Mesenchymal stem cell (in vitro differentiated cells and primary cell): ENCODE results near the gene PLCB3.
A peak's percentile ranks its signal among the peaks of the same experiment; 100 is the strongest.

Experiments
- DNase-seq: peaks from one replicate; pipeline ENCODE4 v3.0.0-alpha.2; 2013
- H2AFZ ChIP-seq: one replicate; pipeline ENCODE4 v1.6.1; 2013; ENCODE audit warnings: low read depth, mild to moderate bottlenecking, control low read depth, inconsistent platforms, low read length, moderate library complexity
- H2AK5ac ChIP-seq: 2 replicates; pipeline ENCODE4 v1.6.1; 2013; ENCODE audit warnings: low read length, moderate library complexity, mild to moderate bottlenecking, inconsistent platforms; ENCODE audit not compliant: severe bottlenecking
- H2BK120ac ChIP-seq: one replicate; pipeline ENCODE4 v1.6.1; 2013; ENCODE audit warnings: low read depth, mild to moderate bottlenecking, inconsistent platforms, low read length, moderate library complexity
- H2BK12ac ChIP-seq, 2 experiments: one replicate each; pipeline ENCODE4 v1.6.1; 2013; ENCODE audit warnings: inconsistent platforms in 2 of 2, low read length in 2 of 2, mild to moderate bottlenecking in 2 of 2, moderate library complexity in 2 of 2, control low read depth in 1 of 2
- H2BK15ac ChIP-seq: one replicate; pipeline ENCODE4 v1.6.1; 2013; ENCODE audit warnings: mild to moderate bottlenecking, low read depth, inconsistent platforms; ENCODE audit not compliant: poor library complexity, severe bottlenecking
- H2BK5ac ChIP-seq: 2 replicates; pipeline ENCODE4 v1.6.1; 2013; ENCODE audit warnings: low read depth, mild to moderate bottlenecking, low read length, control low read depth, inconsistent platforms; ENCODE audit not compliant: poor library complexity, severe bottlenecking
- H3K14ac ChIP-seq, 2 experiments: one replicate each; pipeline ENCODE4 v1.6.1; 2013; ENCODE audit warnings: inconsistent platforms in 2 of 2, low read length in 2 of 2, control low read depth in 1 of 2, mild to moderate bottlenecking in 1 of 2, moderate library complexity in 1 of 2
- H3K18ac ChIP-seq, 2 experiments: one replicate each; pipeline ENCODE4 v1.6.1; 2013; ENCODE audit warnings: inconsistent platforms in 2 of 2, low read length in 2 of 2, control low read depth in 1 of 2, low read depth in 1 of 2, mild to moderate bottlenecking in 1 of 2
- H3K23ac ChIP-seq, 2 experiments: one replicate each; pipeline ENCODE4 v1.6.1; 2013; ENCODE audit warnings: inconsistent platforms in 2 of 2, low read length in 2 of 2, mild to moderate bottlenecking in 2 of 2, moderate library complexity in 2 of 2, control low read depth in 1 of 2
- H3K27ac ChIP-seq: 2 replicates; pipeline ENCODE4 v1.5.1; 2013; ENCODE audit warnings: mild to moderate bottlenecking, moderate library complexity, low read length, control low read depth, inconsistent platforms; ENCODE audit not compliant: poor library complexity, severe bottlenecking
- H3K27me3 ChIP-seq, 2 experiments: 2 replicates each; pipeline versions ENCODE4 v1.6.1 to v1.7.0; 2013; ENCODE audit warnings: low read length in 2 of 2, mild to moderate bottlenecking in 2 of 2, moderate library complexity in 2 of 2, control low read depth in 1 of 2, inconsistent platforms in 1 of 2; ENCODE audit not compliant: control insufficient read depth in 1 of 2, insufficient read depth in 1 of 2
- H3K36me3 ChIP-seq, 2 experiments: 2 replicates each; pipeline versions ENCODE4 v1.6.1 to v1.7.0; 2013; ENCODE audit warnings: low read length in 2 of 2, control low read depth in 1 of 2, inconsistent platforms in 1 of 2, low read depth in 1 of 2, mild to moderate bottlenecking in 1 of 2; ENCODE audit not compliant: insufficient read depth in 2 of 2, control insufficient read depth in 1 of 2
- H3K4ac ChIP-seq, 2 experiments: one replicate each; pipeline ENCODE4 v1.6.1; 2013; ENCODE audit warnings: inconsistent platforms in 2 of 2, low read length in 2 of 2, mild to moderate bottlenecking in 2 of 2, moderate library complexity in 2 of 2, control low read depth in 1 of 2, low read depth in 1 of 2
- H3K4me1 ChIP-seq: 2 replicates; pipeline ENCODE4 v1.6.1; 2013; ENCODE audit warnings: low read depth, low read length, control low read depth; ENCODE audit not compliant: control insufficient read depth, insufficient read depth
- H3K4me2 ChIP-seq: 2 replicates; pipeline ENCODE4 v1.6.1; 2013; ENCODE audit warnings: low read length, mild to moderate bottlenecking, inconsistent platforms; ENCODE audit not compliant: poor library complexity, severe bottlenecking
- H3K4me3 ChIP-seq, 2 experiments: 2 replicates each; pipeline versions ENCODE4 v1.5.1 to v1.7.0; 2013; ENCODE audit warnings: low read length in 2 of 2, mild to moderate bottlenecking in 2 of 2, control low read depth in 1 of 2, low read depth in 1 of 2; ENCODE audit not compliant: insufficient read depth in 1 of 2
- H3K79me1 ChIP-seq: replicated peaks from 2 replicates; pipeline ENCODE4 v1.6.1; 2013; ENCODE audit warnings: mild to moderate bottlenecking, control low read depth, low read length, inconsistent platforms; ENCODE audit not compliant: poor library complexity, severe bottlenecking
- H3K9ac ChIP-seq: 2 replicates; pipeline ENCODE4 v1.7.0; 2013; ENCODE audit warnings: mild to moderate bottlenecking, low read length, moderate library complexity
- H3K9me3 ChIP-seq: 2 replicates; pipeline ENCODE4 v1.7.0; 2013; ENCODE audit warnings: mild to moderate bottlenecking, low read length; ENCODE audit not compliant: control insufficient read depth
- H4K8ac ChIP-seq: one replicate; pipeline ENCODE4 v1.6.1; 2013; ENCODE audit warnings: inconsistent platforms, mild to moderate bottlenecking, low read length, moderate library complexity
- H4K91ac ChIP-seq: one replicate; pipeline ENCODE4 v1.6.1; 2013; ENCODE audit warnings: mild to moderate bottlenecking, low read length, inconsistent platforms
- WGBS: methylation state at CpG from one replicate; pipeline ENCODE4 v1.1.7; 2013; ENCODE audit warnings: mixed read lengths; 5-methylcytosine and 5-hydroxymethylcytosine counted together

The PLCB3 gene

GRCh38 chr11:64275031-64275800, 23.9 kb downstream of the PLCB3 start:
- Histone ChIP-seq H2BK120ac (no peak overlapping the region), H3K4me2 (no peak overlapping the region), H3K36me3 (peaks cover 36 to 37% of the 10 kb centered on the region in 2 experiments), H2BK12ac (no peak overlapping the region), H3K79me1 (peaks cover 25% of the 10 kb centered on the region), H3K14ac (no peak overlapping the region), H2AFZ (no peak overlapping the region), H3K4me1 (peaks cover 20% of the 10 kb centered on the region), H2BK5ac (no peak overlapping the region), H2BK15ac (no peak overlapping the region), H3K27me3 (no peaks in the 10 kb centered on the region), H4K91ac (peak overlapping the region; percentile 79), H3K9ac (no peak overlapping the region), H4K8ac (no peak overlapping the region), H3K4ac (no peak overlapping the region), H3K4me3 (no peak overlapping the region), H3K23ac (no peak overlapping the region), H3K18ac (no peak overlapping the region), H3K9me3 (no peaks in the 10 kb centered on the region), H3K27ac (no peak overlapping the region), H2AK5ac (no peak overlapping the region)
- no peak for DNase-seq
- WGBS = 92% methylated on average over 14 of the region's 15 CpGs

GRCh38 chr11:64275841-64276240, 24.5 kb downstream of the PLCB3 start:
- no peak overlapping the region for H4K8ac ChIP-seq
- no peaks in the 10 kb centered on the region for H3K9me3 ChIP-seq
- H2BK15ac ChIP-seq = no peak overlapping the region
- H3K27ac ChIP-seq = peak overlapping the region; percentile 13
- peaks cover 20% of the 10 kb centered on the region for H3K4me1 ChIP-seq
- no peak overlapping the region for H3K14ac ChIP-seq
- H3K4me2 ChIP-seq = no peak overlapping the region
- no peak overlapping the region for H2AFZ ChIP-seq
- no peak overlapping the region for H3K9ac ChIP-seq
- WGBS = no CpG with 5 or more reads among the region's 2 CpGs
- H3K27me3 ChIP-seq = no peaks in the 10 kb centered on the region
- H3K79me1 ChIP-seq = peaks cover 25% of the 10 kb centered on the region
- H3K18ac ChIP-seq = no peak overlapping the region
- H2BK120ac ChIP-seq = no peak overlapping the region
- H3K36me3 ChIP-seq = peaks cover 36 to 37% of the 10 kb centered on the region in 2 experiments
- no peak overlapping the region for H4K91ac ChIP-seq
- H3K23ac ChIP-seq = no peak overlapping the region
- no peak overlapping the region for H2BK12ac ChIP-seq
- H3K4me3 ChIP-seq = no peak overlapping the region
- H2AK5ac ChIP-seq = peak overlapping the region; percentile 66
- DNase-seq = no peak
- no peak overlapping the region for H3K4ac ChIP-seq
- H2BK5ac ChIP-seq = no peak overlapping the region

GRCh38 chr11:64276653-64277431, 25.5 kb downstream of the PLCB3 start:
- WGBS = 92% methylated on average over 17 of the region's 17 CpGs
- Histone ChIP-seq H2BK120ac (no peak overlapping the region), H3K23ac (no peak overlapping the region), H4K91ac (no peak overlapping the region), H3K4me2 (no peak overlapping the region), H3K27ac (peak overlapping the region; percentile 71), H3K4ac (no peak overlapping the region), H2BK5ac (peak overlapping the region; percentile 48), H3K9me3 (no peaks in the 10 kb centered on the region), H3K36me3 (peaks cover 42 to 43% of the 10 kb centered on the region in 2 experiments), H4K8ac (peak overlapping the region; percentile 30), H2AK5ac (no peak overlapping the region), H2AFZ (no peak overlapping the region), H3K9ac (peak overlapping the region; percentile 27), H3K27me3 (no peaks in the 10 kb centered on the region), H2BK15ac (no peak overlapping the region), H3K79me1 (peaks cover 32% of the 10 kb centered on the region), H3K18ac (no peak overlapping the region), H3K14ac (no peak overlapping the region), H2BK12ac (no peak overlapping the region), H3K4me1 (peaks cover 16% of the 10 kb centered on the region), H3K4me3 (no peak overlapping the region)
- DNase-seq = no peak

DNA sequence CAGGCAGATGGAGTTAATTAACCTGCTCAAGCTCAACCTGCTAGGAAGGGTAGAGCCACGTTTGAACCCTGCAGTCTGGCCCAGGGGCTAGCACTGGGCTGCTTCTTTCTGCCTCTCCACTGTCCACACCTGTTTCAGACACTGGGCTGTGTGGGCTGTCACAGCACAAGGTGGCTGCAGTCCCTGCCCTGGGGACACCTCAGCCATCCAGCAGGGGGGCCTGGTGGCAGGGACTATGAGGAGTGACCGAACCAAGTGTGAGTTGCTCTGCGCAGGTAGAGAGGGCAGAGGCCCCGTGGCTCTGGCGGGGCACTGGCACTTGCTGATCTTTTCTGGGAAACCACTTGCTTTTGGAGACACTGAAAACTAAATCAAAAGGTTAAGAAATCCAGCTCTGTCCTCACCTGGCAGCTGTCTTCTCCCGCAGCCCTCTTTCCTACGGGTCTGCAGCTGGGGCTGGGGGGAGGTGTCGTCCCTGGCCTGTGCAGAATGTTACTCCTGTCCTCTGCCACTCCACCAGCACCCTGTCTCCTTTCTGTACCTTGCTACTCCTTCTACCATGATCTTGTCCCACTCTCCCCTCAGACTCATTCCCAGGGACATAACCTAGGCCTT, 27.4 kb downstream of the PLCB3 start:
- H2AFZ ChIP-seq = no peak overlapping the region
- 94% methylated on average over 8 of the region's 8 CpGs for WGBS

More for the DNA sequence above, 27.4 kb downstream of the PLCB3 start:
- no peak overlapping the region for H4K91ac ChIP-seq
- no peak overlapping the region for H3K4ac ChIP-seq
- no peak overlapping the region for H3K4me2 ChIP-seq
- DNase-seq = no peak
- no peak overlapping the region for H3K9ac ChIP-seq
- H3K27ac ChIP-seq = no peak overlapping the region
- H3K14ac ChIP-seq = no peak overlapping the region
- no peak overlapping the region for H2BK120ac ChIP-seq
- no peaks in the 10 kb centered on the region for H3K27me3 ChIP-seq
- peaks cover 50 to 53% of the 10 kb centered on the region in 2 experiments for H3K36me3 ChIP-seq
- H2AK5ac ChIP-seq = peak overlapping the region; percentile 17
- H3K9me3 ChIP-seq = no peaks in the 10 kb centered on the region
- no peak overlapping the region for H2BK12ac ChIP-seq
- no peak overlapping the region for H2BK15ac ChIP-seq
- peaks cover 43% of the 10 kb centered on the region for H3K79me1 ChIP-seq
- no peak overlapping the region for H3K18ac ChIP-seq
- H3K4me3 ChIP-seq = no peak overlapping the region
- H2BK5ac ChIP-seq = no peak overlapping the region
- H3K23ac ChIP-seq = no peak overlapping the region
- H3K4me1 ChIP-seq = peaks cover 15% of the 10 kb centered on the region
- no peak overlapping the region for H4K8ac ChIP-seq
